GM12878 (cell line): ENCODE measurements around the gene STK32A. TPM values are rescaled to one million over a fixed set of nuclear protein-coding genes. Genes with fewer than 3 reads are reported as not detected.

Experiments
- ATAC-seq: fragments of 200-7000 bp; cut with Tn5 transposase; 3 replicates; pipeline ENCODE4 v1.9.1; 2020; ENCODE audit warnings: mild to moderate bottlenecking, moderate library complexity
- BruUV-seq: library from RNA; stranded (reverse); fragments of 400-500 nt; replicated peaks from 2 replicates; lab custom pipeline; 2021; lab: Mats Ljungman, UMichigan
- CTCF ChIA-PET: fragments of 300-600 bp; sonication (Branson Sonifier 250); formaldehyde crosslinking; extraction: SDS; loops from one replicate; lab custom pipeline; 2021; ENCODE audit warnings: inconsistent platforms; lab: Yijun Ruan, JAX
- POLR2A ChIA-PET: fragments of 350-600 bp; formaldehyde crosslinking; extraction: SDS; loops from one replicate; lab custom pipeline; 2021; ENCODE audit warnings: inconsistent platforms; lab: Charles Lee
- RAD21 ChIA-PET: fragments of 300-600 bp; sonication (Branson Sonifier 250); formaldehyde crosslinking; loops from one replicate; lab custom pipeline; 2023; ENCODE audit warnings: antibody characterized with exemption; ENCODE audit not compliant: unreplicated experiment; lab: Charles Lee
- SMC1A ChIA-PET: fragments of 300-600 bp; sonication (Branson Sonifier 250); formaldehyde crosslinking; loops from one replicate; lab custom pipeline; 2023; ENCODE audit not compliant: unreplicated experiment, uncharacterized antibody; lab: Charles Lee
- DNase-seq: peaks from one replicate; pipeline ENCODE4 v3.0.0-alpha.2; 2011; ENCODE audit warnings: low read depth, low spot score
- FAIRE-seq: peaks from 3 replicates; lab custom pipeline; 2011; peaks lifted over from hg19 to GRCh38; lab: Jason Lieb, UNC
- H2AFZ ChIP-seq: 2 replicates; pipeline ENCODE4 v1.6.0; 2011; ENCODE audit warnings: low read depth, low read length, control low read depth; ENCODE audit not compliant: control insufficient read depth
- H3K27ac ChIP-seq: 2 replicates; pipeline ENCODE4 v1.5.1; 2011; ENCODE audit warnings: control low read depth; ENCODE audit not compliant: control insufficient read depth, insufficient read depth
- H3K27me3 ChIP-seq, 2 experiments: replicated peaks in 1 of 2; 2 replicates each; pipeline versions ENCODE4 v1.6.0 to v1.6.1; 2011; ENCODE audit warnings: low read length in 1 of 2; ENCODE audit not compliant: control insufficient read depth in 2 of 2, insufficient read depth in 2 of 2
- H3K36me3 ChIP-seq, 2 experiments: 2 replicates each; pipeline ENCODE4 v1.5.1; 2011; ENCODE audit warnings: low read length in 1 of 2; ENCODE audit not compliant: control insufficient read depth in 2 of 2, insufficient read depth in 2 of 2
- H3K4me1 ChIP-seq: 2 replicates; pipeline ENCODE4 v1.6.1; 2011; ENCODE audit warnings: mild to moderate bottlenecking, low read length, moderate library complexity, mixed read lengths; ENCODE audit not compliant: control insufficient read depth, insufficient read depth
- H3K4me2 ChIP-seq: 2 replicates; pipeline ENCODE4 v1.6.0; 2011; ENCODE audit warnings: control low read depth; ENCODE audit not compliant: control insufficient read depth, insufficient read depth
- H3K4me3 ChIP-seq: fragments of 200-600 bp; sonication (generic); 2 replicates; pipeline ENCODE4 v1.5.1; 2016
- H3K79me2 ChIP-seq: 2 replicates; pipeline ENCODE4 v1.6.0; 2011; ENCODE audit warnings: low read length; ENCODE audit not compliant: control insufficient read depth, insufficient read depth
- H3K9ac ChIP-seq: 2 replicates; pipeline ENCODE4 v1.8.0; 2011; ENCODE audit warnings: low read length, control low read depth, mixed read lengths; ENCODE audit not compliant: control insufficient read depth, insufficient read depth
- H3K9me3 ChIP-seq: replicated peaks from 3 replicates; pipeline ENCODE4 v1.5.1; 2011; ENCODE audit warnings: mild to moderate bottlenecking, low read length; ENCODE audit not compliant: control insufficient read depth, insufficient read depth
- H4K20me1 ChIP-seq: 2 replicates; pipeline ENCODE4 v1.6.0; 2011; ENCODE audit not compliant: control insufficient read depth, insufficient read depth
- CREB1 ChIP-seq: IDR thresholded peaks from 2 replicates; pipeline ENCODE4 v1.6.1; 2012; ENCODE audit warnings: low read depth, mild to moderate bottlenecking, inconsistent platforms
- CTCF ChIP-seq, 3 experiments: IDR thresholded peaks in 2 of 3; conservative IDR thresholded peaks in 1 of 3; 2 replicates each; pipeline ENCODE4 v1.5.1; 2011; ENCODE audit warnings: low read depth in 3 of 3, low read length in 3 of 3, mild to moderate bottlenecking in 3 of 3, control low read depth in 2 of 3, moderate library complexity in 2 of 3, inconsistent platforms in 1 of 3, mixed read lengths in 1 of 3; ENCODE audit not compliant: control insufficient read depth in 2 of 3, insufficient read depth in 1 of 3; ENCODE audit errors: extremely low read depth in 1 of 3
- HSF1 ChIP-seq: fragments of 150-350 bp; IDR thresholded peaks from 2 replicates; pipeline ENCODE4 v1.6.1; 2014; ENCODE audit warnings: mild to moderate bottlenecking, low read depth, low read length
- SMC3 ChIP-seq: IDR thresholded peaks from 2 replicates; pipeline ENCODE4 v1.6.1; 2011; ENCODE audit warnings: low read length, improper control_type of control experiment, borderline replicate concordance
- WGBS: methylation state at CpG from one replicate; pipeline ENCODE4 v1.1.6; 2016; ENCODE audit warnings: low lambda C conversion rate; ENCODE audit not compliant: insufficient replicate concordance, insufficient coverage; ENCODE audit errors: missing lambda C conversion rate; 5-methylcytosine and 5-hydroxymethylcytosine counted together
- in situ Hi-C: fragments of 300-500 bp; cut with MboI; formaldehyde crosslinking; loops from 9 replicates; pipeline ENCODE4 v1.14.3; 2018; ENCODE audit warnings: mixed read lengths
- intact Hi-C: fragments of 100-400 bp; cut with micrococcal nuclease; formaldehyde crosslinking; loops from one replicate; pipeline ENCODE4 v1.14.2; 2022; ENCODE audit not compliant: unreplicated experiment
- polyA plus RNA-seq, 11 experiments: library from polyadenylated mRNA; depleted of rRNA in 4 of 11; unstranded in 6 of 11; stranded (reverse) in 5 of 11; fragments of >200 nt; fragmentation: Nextera tagmentation in 4 of 11; fragmentation: Illumina TruSeq in 1 of 11; extraction: Ambion mirVana in 4 of 11; extraction: Trizol in 1 of 11; gene quantifications; 1 replicate in 1 of 11; 2 replicates in 10 of 11; pipeline versions ENCODE4 v1.2.1 to v1.2.3, GENCODE V29; 2011 to 2016; ENCODE audit warnings: inconsistent platforms in 2 of 11, missing spikeins in 2 of 11, low read depth in 1 of 11
- total RNA-seq, 4 experiments: library from RNA; depleted of rRNA in 3 of 4; stranded (reverse); fragments of >200 nt in 3 of 4; fragmentation: Illumina TruSeq in 1 of 4; extraction: Trizol in 1 of 4; gene quantifications; 2 replicates each; pipeline versions ENCODE4 v1.2.1 to v1.2.3, GENCODE V29; 2013 to 2021

Gene STK32A
- total and polyA plus RNA-seq, 10 of the 15 experiments (the other 5 are each of a cell fraction or from before 2014, with no cell fraction given), result under 0.01 to 0.10 TPM; not detected in 8

GRCh38 chr5:147393874-147394672 is 159.2 kb downstream of the STK32A start:
- Histone ChIP-seq H3K9me3 (no peaks in the 10 kb centered on the region), H3K79me2 (no peaks in the 10 kb centered on the region), H3K4me2 (no peak overlapping the region), H3K27me3 (no peaks in the 10 kb centered on the region), H2AFZ (no peak overlapping the region), H3K36me3 (no peaks in the 10 kb centered on the region), H3K9ac (no peak overlapping the region), H3K4me1 (no peaks in the 10 kb centered on the region), H3K27ac (no peak overlapping the region), H4K20me1 (no peaks in the 10 kb centered on the region), H3K4me3 (no peak overlapping the region)
- intact Hi-C loops, result loop anchor here (5.0 kb wide), 1 partner anchor 172 kb away; no protein-coding TSS in a partner anchor
- ChIA-PET CTCF (interaction anchor here (0.9 to 4.9 kb wide), 3 partner anchors 10 to 25 kb away, joined by 3 to 34 read pairs (median 29); no protein-coding TSS in a partner anchor), RAD21 (no interaction called here), POLR2A (no interaction called here), SMC1A (no interaction called here)
- BruUV-seq, result no TSS peak
- ATAC-seq (no peak), FAIRE-seq (no peak), DNase-seq (no peak)
- WGBS, result 47% methylated on average over 15 of the region's 15 CpGs
- TF ChIP-seq HSF1 (no peak), CTCF (IDR thresholded peaks at IDR 0.05 in 2 of 3, conservative IDR thresholded peaks at IDR 0.05 in 1 of 3; ENCODE audit: control insufficient read depth in 2 of 3, extremely low read depth in 1 of 3, insufficient read depth in 1 of 3, low read depth in 3 of 3, low read length in 3 of 3) (peak in 2 of 3 experiments; percentile 6 to 21; a peak in 1 of 6 replicates), CREB1 (no peak), SMC3 (peak; percentile 5; the same call in 1 of the 2 replicates)
- in situ Hi-C loops, result no loop called here
